ENCODE results near the gene ZNF516.

The ZNF516 gene

DNA sequence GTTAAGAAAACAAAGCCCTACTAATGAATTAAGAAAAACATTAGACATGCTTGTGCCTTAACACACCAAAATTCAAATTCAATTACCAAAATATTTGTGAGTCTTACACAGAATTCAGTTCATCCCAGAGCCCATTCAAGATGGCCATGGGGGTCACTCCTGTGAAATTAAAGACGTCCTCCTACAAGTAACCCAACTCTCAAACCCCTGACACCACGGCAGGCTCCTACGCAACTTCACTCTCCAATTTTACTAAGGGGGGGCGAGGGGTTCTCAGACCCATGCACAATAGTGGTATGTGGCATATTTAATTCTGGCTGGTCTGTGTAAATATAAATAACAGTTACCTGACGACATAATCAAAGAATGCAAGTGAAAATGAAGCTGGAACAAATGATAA lies 5.0 kb downstream of the ZNF516 start:
- no peak for DNase-seq
- H3K79me2 ChIP-seq (ENCODE audit: insufficient read depth, low read length), result no peaks in the 10 kb centered on the region

DNA sequence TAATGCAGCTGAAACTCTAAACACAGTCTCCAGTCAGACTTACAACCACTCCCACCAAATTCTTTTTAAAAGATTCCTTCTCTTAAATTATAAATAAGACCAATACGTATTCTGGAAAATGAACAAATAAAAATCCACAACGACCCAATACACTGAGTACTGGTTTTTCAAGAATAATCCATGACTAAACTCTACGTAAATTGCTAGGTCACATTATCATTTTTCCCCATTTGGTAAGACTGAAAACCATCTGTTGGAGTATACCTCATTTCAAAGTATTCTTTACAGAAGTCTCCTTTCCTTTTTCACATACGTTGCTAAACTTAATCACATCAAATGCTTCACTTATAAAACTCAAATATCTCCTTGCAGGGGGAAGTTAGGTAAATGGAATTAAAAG lies 6.0 kb downstream of the ZNF516 start:
- H3K9ac ChIP-seq (ENCODE audit: low read depth, low read length), result no peak overlapping the region
- H3K27me3 ChIP-seq (ENCODE audit: insufficient read depth, low read length, poor library complexity), result peaks cover 5% of the 10 kb centered on the region
- no peak for TF ChIP-seq EZH2 (IDR thresholded peaks at IDR 0.05; ENCODE audit: borderline replicate concordance, low read depth, low read length, severe bottlenecking)
- TF ChIP-seq, protein P1, sequence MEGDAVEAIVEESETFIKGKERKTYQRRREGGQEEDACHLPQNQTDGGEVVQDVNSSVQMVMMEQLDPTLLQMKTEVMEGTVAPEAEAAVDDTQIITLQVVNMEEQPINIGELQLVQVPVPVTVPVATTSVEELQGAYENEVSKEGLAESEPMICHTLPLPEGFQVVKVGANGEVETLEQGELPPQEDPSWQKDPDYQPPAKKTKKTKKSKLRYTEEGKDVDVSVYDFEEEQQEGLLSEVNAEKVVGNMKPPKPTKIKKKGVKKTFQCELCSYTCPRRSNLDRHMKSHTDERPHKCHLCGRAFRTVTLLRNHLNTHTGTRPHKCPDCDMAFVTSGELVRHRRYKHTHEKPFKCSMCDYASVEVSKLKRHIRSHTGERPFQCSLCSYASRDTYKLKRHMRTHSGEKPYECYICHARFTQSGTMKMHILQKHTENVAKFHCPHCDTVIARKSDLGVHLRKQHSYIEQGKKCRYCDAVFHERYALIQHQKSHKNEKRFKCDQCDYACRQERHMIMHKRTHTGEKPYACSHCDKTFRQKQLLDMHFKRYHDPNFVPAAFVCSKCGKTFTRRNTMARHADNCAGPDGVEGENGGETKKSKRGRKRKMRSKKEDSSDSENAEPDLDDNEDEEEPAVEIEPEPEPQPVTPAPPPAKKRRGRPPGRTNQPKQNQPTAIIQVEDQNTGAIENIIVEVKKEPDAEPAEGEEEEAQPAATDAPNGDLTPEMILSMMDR (IDR thresholded peaks at IDR 0.05; ENCODE audit: borderline replicate concordance, extremely low read depth, low read length, poor library complexity, severe bottlenecking), result no peak
- no peak overlapping the region for H2AFZ ChIP-seq (ENCODE audit: low read depth, low read length)
- H3K27ac ChIP-seq (ENCODE audit: low read length), result no peak overlapping the region
- H3K9me3 ChIP-seq (ENCODE audit: insufficient read depth, low read length, severe bottlenecking), result no peaks in the 10 kb centered on the region
- no peaks in the 10 kb centered on the region for H3K36me3 ChIP-seq (ENCODE audit: insufficient read depth, low read length)
- DNase-seq, result no peak
- no peaks in the 10 kb centered on the region for H3K4me1 ChIP-seq (ENCODE audit: insufficient read depth, low read length)
- H4K20me1 ChIP-seq (ENCODE audit: insufficient read depth, low read length), result no peaks in the 10 kb centered on the region
- no peak overlapping the region for H3K4me3 ChIP-seq (ENCODE audit: low read depth in 1 of 2, low read length in 2 of 2)
- H3K79me2 ChIP-seq (ENCODE audit: insufficient read depth, low read length), result no peaks in the 10 kb centered on the region
- H3K4me2 ChIP-seq (ENCODE audit: insufficient read depth, low read length), result no peak overlapping the region
- ATAC-seq (ENCODE audit: insufficient read depth, low read depth), result no peak

More for the DNA sequence above, 5.0 kb downstream of the ZNF516 start:
- H3K27me3 ChIP-seq (ENCODE audit: insufficient read depth, low read length, poor library complexity), result peaks cover 5% of the 10 kb centered on the region
- no peak for ATAC-seq (ENCODE audit: insufficient read depth, low read depth)
- H3K27ac ChIP-seq (ENCODE audit: low read length), result no peak overlapping the region
- H3K4me3 ChIP-seq (ENCODE audit: low read depth in 1 of 2, low read length in 2 of 2), result no peak overlapping the region
- H3K4me2 ChIP-seq (ENCODE audit: insufficient read depth, low read length), result no peak overlapping the region
- no peak overlapping the region for H2AFZ ChIP-seq (ENCODE audit: low read depth, low read length)
- no peaks in the 10 kb centered on the region for H3K36me3 ChIP-seq (ENCODE audit: insufficient read depth, low read length)
- TF ChIP-seq, protein P1 (IDR thresholded peaks at IDR 0.05; ENCODE audit: borderline replicate concordance, extremely low read depth, low read length, poor library complexity, severe bottlenecking), result no peak
- no peak for TF ChIP-seq EZH2 (IDR thresholded peaks at IDR 0.05; ENCODE audit: borderline replicate concordance, low read depth, low read length, severe bottlenecking)
- no peaks in the 10 kb centered on the region for H3K4me1 ChIP-seq (ENCODE audit: insufficient read depth, low read length)
- H3K9ac ChIP-seq (ENCODE audit: low read depth, low read length), result no peak overlapping the region
- no peaks in the 10 kb centered on the region for H4K20me1 ChIP-seq (ENCODE audit: insufficient read depth, low read length)
- H3K9me3 ChIP-seq (ENCODE audit: insufficient read depth, low read length, severe bottlenecking), result no peaks in the 10 kb centered on the region

DNA sequence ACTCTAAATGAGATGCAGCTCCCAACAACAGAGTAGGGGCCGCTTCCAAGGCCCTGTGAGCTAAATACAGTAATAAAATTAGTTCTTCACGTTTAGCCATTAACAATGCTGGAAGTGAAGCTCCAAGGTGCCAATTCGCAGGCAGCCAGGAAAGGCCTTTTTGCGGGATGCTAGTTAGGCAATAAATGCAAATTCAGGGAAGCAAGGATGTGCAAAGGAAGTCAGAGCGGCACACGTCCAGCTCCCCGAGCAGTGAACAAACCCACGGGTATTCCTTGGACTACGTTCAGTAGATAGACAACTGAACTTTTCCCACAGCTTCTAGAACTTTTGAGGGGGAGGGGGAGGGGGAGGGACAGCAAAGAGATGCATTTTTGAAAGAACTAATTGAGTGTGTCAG lies 6.9 kb downstream of the ZNF516 start:
- no peaks in the 10 kb centered on the region for H3K9me3 ChIP-seq (ENCODE audit: insufficient read depth, low read length, severe bottlenecking)
- ATAC-seq (ENCODE audit: insufficient read depth, low read depth) (no peak), DNase-seq (no peak)
- H3K4me2 ChIP-seq (ENCODE audit: insufficient read depth, low read length), result no peak overlapping the region
- no peak overlapping the region for H3K27ac ChIP-seq (ENCODE audit: low read length)
- H3K4me3 ChIP-seq (ENCODE audit: low read depth in 1 of 2, low read length in 2 of 2), result no peak overlapping the region
- H3K79me2 ChIP-seq (ENCODE audit: insufficient read depth, low read length), result no peaks in the 10 kb centered on the region
- H2AFZ ChIP-seq (ENCODE audit: low read depth, low read length), result no peak overlapping the region
- H3K9ac ChIP-seq (ENCODE audit: low read depth, low read length), result no peak overlapping the region
- peaks cover 5% of the 10 kb centered on the region for H3K27me3 ChIP-seq (ENCODE audit: insufficient read depth, low read length, poor library complexity)
- no peaks in the 10 kb centered on the region for H3K4me1 ChIP-seq (ENCODE audit: insufficient read depth, low read length)
- H3K36me3 ChIP-seq (ENCODE audit: insufficient read depth, low read length), result no peaks in the 10 kb centered on the region
- TF ChIP-seq, protein P1 (IDR thresholded peaks at IDR 0.05; ENCODE audit: borderline replicate concordance, extremely low read depth, low read length, poor library complexity, severe bottlenecking), result no peak
- no peak for TF ChIP-seq EZH2 (IDR thresholded peaks at IDR 0.05; ENCODE audit: borderline replicate concordance, low read depth, low read length, severe bottlenecking)
- H4K20me1 ChIP-seq (ENCODE audit: insufficient read depth, low read length), result no peaks in the 10 kb centered on the region

DNA sequence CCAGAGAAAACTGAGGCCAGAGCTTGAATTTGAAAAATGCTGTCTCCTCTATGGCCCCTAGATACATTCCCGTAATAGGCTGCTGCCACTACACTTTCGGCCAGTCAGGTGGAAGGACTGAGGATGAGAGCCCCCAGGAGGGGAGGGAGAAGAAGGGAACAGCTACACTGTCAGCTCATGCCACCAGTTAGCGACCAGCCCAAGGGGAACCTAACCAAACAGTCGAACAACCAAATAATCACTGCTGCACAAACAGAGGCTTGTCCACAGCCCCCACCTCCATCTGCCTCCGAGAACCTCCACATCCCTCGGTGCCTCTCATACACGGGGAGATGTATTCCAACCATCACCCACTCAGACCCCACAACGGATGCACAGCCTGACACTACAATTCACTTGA lies 7.3 kb downstream of the ZNF516 start:
- peaks cover 5% of the 10 kb centered on the region for H3K27me3 ChIP-seq (ENCODE audit: insufficient read depth, low read length, poor library complexity)
- H3K27ac ChIP-seq (ENCODE audit: low read length), result no peak overlapping the region
- no peak overlapping the region for H2AFZ ChIP-seq (ENCODE audit: low read depth, low read length)
- no peak overlapping the region for H3K9ac ChIP-seq (ENCODE audit: low read depth, low read length)
- DNase-seq (no peak), ATAC-seq (ENCODE audit: insufficient read depth, low read depth) (no peak)
- H3K4me3 ChIP-seq (ENCODE audit: low read depth in 1 of 2, low read length in 2 of 2), result no peak overlapping the region
- H3K4me1 ChIP-seq (ENCODE audit: insufficient read depth, low read length), result no peaks in the 10 kb centered on the region
- no peaks in the 10 kb centered on the region for H4K20me1 ChIP-seq (ENCODE audit: insufficient read depth, low read length)
- no peaks in the 10 kb centered on the region for H3K79me2 ChIP-seq (ENCODE audit: insufficient read depth, low read length)
- no peaks in the 10 kb centered on the region for H3K36me3 ChIP-seq (ENCODE audit: insufficient read depth, low read length)
- TF ChIP-seq, protein P1 (IDR thresholded peaks at IDR 0.05; ENCODE audit: borderline replicate concordance, extremely low read depth, low read length, poor library complexity, severe bottlenecking), result no peak
- H3K9me3 ChIP-seq (ENCODE audit: insufficient read depth, low read length, severe bottlenecking), result no peaks in the 10 kb centered on the region
- H3K4me2 ChIP-seq (ENCODE audit: insufficient read depth, low read length), result no peak overlapping the region
